ENCODE data around the gene NEMF. TPM values are rescaled to one million over a fixed set of nuclear protein-coding genes. Genes with fewer than 3 reads are reported as not detected.
A peak's percentile ranks its signal among the peaks of the same experiment; 100 is the strongest.
"Not testable (repeated sequence)": the region's sequence is repeated elsewhere in the genome, so short reads cannot be mapped to it uniquely, and the experiment has no call there.

The NEMF gene
- 30.4 and 42.7 TPM in 2 replicates for total RNA-seq (2014; rRNA removed; shearing (Covaris generic))

GRCh38 chr14:49852301-49853157 lies at the start of gene NEMF:
NEMF (minus strand) TSS chr14:49852788; CDS start chr14:49852753, 35 bp downstream.
- peak within 1 kb of the TSS; percentile 65 for H3K27ac ChIP-seq
- DNase-seq (ENCODE audit: low read depth in 1 of 2, low spot score in 2 of 2), result peak; percentile 82 to 95
- H3K9me3 ChIP-seq (replicated peaks), result no peaks in the 10 kb centered on the region
- peak within 1 kb of the TSS; percentile 81 for H3K4me3 ChIP-seq
- H3K4me1 ChIP-seq (replicated peaks), result peaks cover 3% of the 10 kb centered on the region; the same call in 1 of the 2 replicates
- peaks cover 30% of the 10 kb centered on the region for H3K36me3 ChIP-seq
- no peaks in the 10 kb centered on the region for H3K27me3 ChIP-seq (replicated peaks)

GRCh38 chr14:49900973-49901372 lies 48.4 kb upstream of the NEMF start:
- no peak overlapping the region for H3K4me3 ChIP-seq
- no peaks in the 10 kb centered on the region for H3K9me3 ChIP-seq (replicated peaks)
- H3K27me3 ChIP-seq (replicated peaks), result no peaks in the 10 kb centered on the region
- H3K4me1 ChIP-seq (replicated peaks), result peaks cover 14% of the 10 kb centered on the region
- H3K27ac ChIP-seq, result no peak overlapping the region
- peaks cover 15% of the 10 kb centered on the region for H3K36me3 ChIP-seq
- DNase-seq (ENCODE audit: low read depth in 1 of 2, low spot score in 2 of 2), result no peak

- peaks cover 14% of the 10 kb centered on the region for H3K4me1 ChIP-seq (replicated peaks)
- no peak overlapping the region for H3K4me3 ChIP-seq
- DNase-seq (ENCODE audit: low read depth in 1 of 2, low spot score in 2 of 2), result no peak
- no peaks in the 10 kb centered on the region for H3K27me3 ChIP-seq (replicated peaks)
- H3K9me3 ChIP-seq (replicated peaks), result no peaks in the 10 kb centered on the region
- H3K36me3 ChIP-seq, result peaks cover 38% of the 10 kb centered on the region
- H3K27ac ChIP-seq, result no peak overlapping the region
Measured at GRCh38 chr14:49898485-49898884, 45.9 kb upstream of the NEMF start.

- no peak overlapping the region for H3K27ac ChIP-seq
Measured at GRCh38 chr14:49897965-49898364, 45.4 kb upstream of the NEMF start.

GRCh38 chr14:49897414-49897813 lies 44.8 kb upstream of the NEMF start:
- H3K4me3 ChIP-seq, result no peak overlapping the region

More at GRCh38 chr14:49897965-49898364, 45.4 kb upstream of the NEMF start:
- peaks cover 43% of the 10 kb centered on the region for H3K36me3 ChIP-seq
- no peak for DNase-seq (ENCODE audit: low read depth in 1 of 2, low spot score in 2 of 2)
- H3K9me3 ChIP-seq (replicated peaks), result no peaks in the 10 kb centered on the region
- H3K4me3 ChIP-seq, result no peak overlapping the region
- no peaks in the 10 kb centered on the region for H3K27me3 ChIP-seq (replicated peaks)
- peaks cover 14% of the 10 kb centered on the region for H3K4me1 ChIP-seq (replicated peaks)

GRCh38 chr14:49896966-49897365 lies 44.4 kb upstream of the NEMF start:
- DNase-seq (ENCODE audit: low read depth in 1 of 2, low spot score in 2 of 2), result no peak
- Histone ChIP-seq H3K27ac (no peak overlapping the region), H3K4me1 (replicated peaks) (peaks cover 17% of the 10 kb centered on the region), H3K27me3 (replicated peaks) (no peaks in the 10 kb centered on the region), H3K4me3 (no peak overlapping the region), H3K9me3 (replicated peaks) (no peaks in the 10 kb centered on the region), H3K36me3 (peaks cover 44% of the 10 kb centered on the region)

More at GRCh38 chr14:49897414-49897813, 44.8 kb upstream of the NEMF start:
- no peaks in the 10 kb centered on the region for H3K27me3 ChIP-seq (replicated peaks)
- H3K9me3 ChIP-seq (replicated peaks), result no peaks in the 10 kb centered on the region
- no peak for DNase-seq (ENCODE audit: low read depth in 1 of 2, low spot score in 2 of 2)
- no peak overlapping the region for H3K27ac ChIP-seq
- H3K36me3 ChIP-seq, result peaks cover 44% of the 10 kb centered on the region
- peaks cover 14% of the 10 kb centered on the region for H3K4me1 ChIP-seq (replicated peaks)

- H3K27me3 ChIP-seq (replicated peaks); H3K27ac ChIP-seq; H3K4me3 ChIP-seq; DNase-seq (ENCODE audit: low read depth in 1 of 2, low spot score in 2 of 2); H3K9me3 ChIP-seq (replicated peaks): not testable (repeated sequence)
- Histone ChIP-seq H3K36me3 (peaks cover 44% of the 10 kb centered on the region), H3K4me1 (replicated peaks) (peaks cover 22% of the 10 kb centered on the region)
Measured at GRCh38 chr14:49896272-49896671, 43.7 kb upstream of the NEMF start.

GRCh38 chr14:49895480-49895879 lies 42.9 kb upstream of the NEMF start:
- Histone ChIP-seq H3K27me3 (replicated peaks) (no peaks in the 10 kb centered on the region), H3K27ac (no peak overlapping the region), H3K36me3 (peaks cover 44% of the 10 kb centered on the region), H3K4me1 (replicated peaks) (peaks cover 22% of the 10 kb centered on the region), H3K4me3 (peak overlapping the region; percentile 95), H3K9me3 (replicated peaks) (no peaks in the 10 kb centered on the region)
- peak in 1 of 2 experiments; percentile 22 for DNase-seq (ENCODE audit: low read depth in 1 of 2, low spot score in 2 of 2)

- peak overlapping the region; percentile 95 for H3K4me3 ChIP-seq
- peaks cover 22% of the 10 kb centered on the region for H3K4me1 ChIP-seq (replicated peaks)
- H3K27ac ChIP-seq; H3K27me3 ChIP-seq (replicated peaks); DNase-seq (ENCODE audit: low read depth in 1 of 2, low spot score in 2 of 2); H3K9me3 ChIP-seq (replicated peaks): not testable (repeated sequence)
- H3K36me3 ChIP-seq, result peaks cover 44% of the 10 kb centered on the region
Measured at GRCh38 chr14:49894214-49895107, 41.9 kb upstream of the NEMF start.

GRCh38 chr14:49893309-49894213 lies 41.0 kb upstream of the NEMF start:
- DNase-seq (ENCODE audit: low read depth in 1 of 2, low spot score in 2 of 2), result peak; percentile 60 to 62
- H3K4me3 ChIP-seq, result peak overlapping the region; percentile 95
- peaks cover 20% of the 10 kb centered on the region for H3K4me1 ChIP-seq (replicated peaks)
- no peaks in the 10 kb centered on the region for H3K27me3 ChIP-seq (replicated peaks)
- peak overlapping the region; percentile 98 for H3K27ac ChIP-seq
- no peaks in the 10 kb centered on the region for H3K9me3 ChIP-seq (replicated peaks)
- peaks cover 43% of the 10 kb centered on the region for H3K36me3 ChIP-seq

- peak; percentile 97 to 98 for DNase-seq (ENCODE audit: low read depth in 1 of 2, low spot score in 2 of 2)
- peaks cover 42% of the 10 kb centered on the region for H3K36me3 ChIP-seq
- peaks cover 14% of the 10 kb centered on the region for H3K4me1 ChIP-seq (replicated peaks)
- H3K9me3 ChIP-seq (replicated peaks), result no peaks in the 10 kb centered on the region
- H3K27ac ChIP-seq, result peak within 1 kb of the TSS; percentile 98
- H3K4me3 ChIP-seq, result peak within 1 kb of the TSS; percentile 95
- no peaks in the 10 kb centered on the region for H3K27me3 ChIP-seq (replicated peaks)
Measured at GRCh38 chr14:49892636-49893308, 40.2 kb upstream of the NEMF start, which contains the start of gene ARF6. ARF6 (plus strand) TSS chr14:49893082; CDS start chr14:49893737, 655 bp downstream.

- Histone ChIP-seq H3K27ac (peak overlapping the region; percentile 98), H3K27me3 (replicated peaks) (no peaks in the 10 kb centered on the region), H3K4me3 (peak overlapping the region; percentile 95), H3K9me3 (replicated peaks) (no peaks in the 10 kb centered on the region), H3K36me3 (peaks cover 42% of the 10 kb centered on the region), H3K4me1 (replicated peaks) (peaks cover 13% of the 10 kb centered on the region)
- DNase-seq (ENCODE audit: low read depth in 1 of 2, low spot score in 2 of 2), result no peak
Measured at GRCh38 chr14:49892301-49892635, 39.7 kb upstream of the NEMF start.
